Measurements from ENCODE around the gene SUGCT.
A peak's percentile ranks its signal among the peaks of the same experiment; 100 is the strongest.

GRCh38 chr7:40329601-40330153, 194.9 kb downstream of the SUGCT start:
- TF ChIP-seq CTCF (IDR thresholded peaks at IDR 0.05), result peak; percentile 53 to 69 (median 54)
- no peak for TF ChIP-seq POLR2A (IDR thresholded peaks at IDR 0.05)
